ENCODE results near the gene GPATCH11.

Gene GPATCH11

DNA sequence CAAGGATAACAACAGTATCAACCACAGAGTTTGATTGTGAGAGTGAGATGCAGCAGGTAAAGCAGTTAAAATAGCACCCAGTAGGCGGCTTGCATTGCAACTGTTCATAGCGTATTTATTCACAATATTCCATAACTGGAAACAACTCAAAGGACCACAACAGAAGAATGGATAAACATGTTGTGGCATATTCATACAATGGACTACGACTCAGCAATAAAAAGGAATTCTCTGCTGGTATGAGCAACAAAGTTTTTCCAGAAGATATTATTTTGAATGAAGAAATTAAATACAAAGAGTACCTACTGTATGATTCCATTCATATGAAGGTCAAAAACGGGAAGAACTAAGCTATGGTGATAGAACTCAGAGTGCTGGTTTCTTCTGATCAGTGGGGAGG is 25.2 kb downstream of the GPATCH11 start:
- no peak for DNase-seq (ENCODE audit: low spot score)

DNA sequence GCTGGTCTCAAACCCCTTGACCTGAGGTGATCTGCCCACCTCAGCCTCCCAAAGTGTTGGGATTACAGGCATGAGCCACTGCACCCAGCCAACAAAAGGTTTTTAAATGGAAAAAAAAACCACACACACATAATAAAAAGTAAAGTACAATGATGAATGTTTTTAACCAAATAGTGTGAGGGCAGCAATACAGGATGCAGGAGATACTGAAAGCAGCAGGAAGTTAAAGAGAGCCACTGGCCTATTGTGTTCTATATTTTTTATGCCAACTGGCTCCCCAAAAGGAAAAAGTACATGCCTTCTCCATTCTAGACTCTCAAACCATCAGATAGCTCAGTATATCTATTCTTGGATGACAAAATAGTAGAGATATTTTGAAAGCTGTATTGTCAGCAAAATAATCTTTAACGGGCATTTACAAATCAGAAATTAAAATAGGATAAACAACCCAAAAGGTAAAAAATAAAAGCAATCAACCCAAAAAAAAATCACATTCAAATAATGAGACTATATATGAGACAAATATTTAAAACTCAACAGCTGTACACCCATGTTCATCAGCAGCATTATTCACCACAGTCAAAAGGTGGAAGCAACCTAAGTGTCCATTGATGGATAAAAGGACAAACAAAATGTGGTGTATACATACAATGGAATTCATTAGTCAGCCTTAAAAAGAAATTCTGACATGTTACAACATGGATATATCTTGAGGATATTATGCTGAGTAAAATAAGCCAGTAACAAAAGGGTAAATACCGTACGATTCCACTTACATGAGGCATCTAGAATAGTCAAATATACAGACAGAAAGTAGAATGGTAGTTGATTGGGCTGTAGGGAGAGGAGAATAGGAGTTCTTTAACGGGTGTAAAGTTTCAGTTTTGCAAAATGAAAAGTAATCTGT is 26.2 kb downstream of the GPATCH11 start:
- DNase-seq (ENCODE audit: low spot score): no peak

DNA sequence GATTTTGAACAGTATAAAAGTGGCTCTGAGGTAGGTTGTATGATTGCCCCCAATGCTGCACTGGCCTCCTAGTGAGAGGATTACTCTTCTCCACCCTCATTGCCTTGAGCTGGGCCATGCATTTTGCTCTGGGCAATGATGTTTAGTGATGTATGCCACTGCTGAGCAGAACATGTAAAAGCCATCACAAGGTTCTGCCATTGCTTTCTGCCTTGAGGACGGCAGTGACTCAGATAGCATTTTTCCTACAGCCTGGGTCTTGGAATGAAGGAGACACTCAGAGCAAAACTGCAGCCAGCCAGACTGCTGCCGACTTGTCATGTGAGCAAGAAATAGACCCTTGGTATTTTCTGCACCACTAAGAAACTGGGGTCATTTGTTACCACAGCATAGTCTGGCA is 27.6 kb downstream of the GPATCH11 start:
- DNase-seq (ENCODE audit: low spot score): no peak

DNA sequence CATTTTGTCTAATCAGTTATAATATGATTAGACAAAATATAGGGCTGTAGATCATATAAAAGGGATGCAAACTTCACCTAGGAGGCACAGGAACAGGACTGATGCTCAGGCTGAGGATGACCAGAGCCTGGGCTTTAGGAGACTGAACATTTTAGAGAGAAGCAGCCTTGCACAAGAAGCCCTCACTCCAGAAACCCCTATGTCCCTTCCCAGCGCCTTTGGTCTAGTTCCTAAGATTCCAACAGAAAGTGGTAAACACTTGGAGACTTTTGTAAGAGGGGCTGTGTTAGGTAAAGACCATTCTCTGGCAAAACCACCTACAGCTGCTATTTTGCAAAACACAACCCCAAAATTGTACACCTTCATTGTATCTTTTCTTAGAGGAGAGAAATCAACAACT is 33.2 kb downstream of the GPATCH11 start:
- DNase-seq (ENCODE audit: low spot score): no peak

DNA sequence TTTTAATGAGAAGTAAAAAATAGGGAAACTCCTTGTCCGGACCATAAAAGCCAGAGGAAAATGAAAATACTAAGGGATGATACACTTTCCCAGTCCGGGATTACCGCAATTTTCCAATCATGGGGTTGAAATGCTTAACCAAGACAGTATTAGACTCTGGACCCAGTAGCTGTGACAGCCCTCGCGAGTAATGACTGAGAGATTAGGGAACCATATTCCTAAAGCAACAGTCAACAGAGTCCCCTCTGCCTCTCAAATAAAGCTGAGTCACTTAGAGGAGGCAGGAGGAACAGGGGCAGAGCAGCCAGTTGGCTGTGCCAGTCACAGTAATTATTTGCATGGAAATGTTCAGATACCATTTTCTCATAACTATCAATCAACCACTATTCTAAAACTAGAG is 34.8 kb downstream of the GPATCH11 start:
- DNase-seq (ENCODE audit: low spot score): no peak

DNA sequence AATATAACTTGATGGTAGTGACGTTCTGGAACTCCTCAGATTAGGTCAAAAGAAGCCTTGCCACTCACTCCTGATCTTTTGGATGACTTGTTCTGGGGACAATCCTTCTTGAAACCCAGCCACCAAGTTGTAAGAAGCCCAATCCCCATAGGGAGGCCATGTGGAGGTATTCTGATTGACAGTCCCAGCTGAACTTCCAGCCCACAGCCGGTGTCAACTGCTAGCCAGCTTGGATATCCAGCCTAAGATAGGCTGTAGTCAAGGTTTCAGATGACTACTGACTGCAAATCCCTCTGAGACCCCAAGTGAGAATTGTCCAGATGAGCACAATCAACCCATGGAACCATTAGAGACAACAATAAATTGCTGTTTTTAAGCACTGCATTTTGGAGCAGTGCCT is 41.1 kb downstream of the GPATCH11 start:
- no peak for DNase-seq (ENCODE audit: low spot score)

DNA sequence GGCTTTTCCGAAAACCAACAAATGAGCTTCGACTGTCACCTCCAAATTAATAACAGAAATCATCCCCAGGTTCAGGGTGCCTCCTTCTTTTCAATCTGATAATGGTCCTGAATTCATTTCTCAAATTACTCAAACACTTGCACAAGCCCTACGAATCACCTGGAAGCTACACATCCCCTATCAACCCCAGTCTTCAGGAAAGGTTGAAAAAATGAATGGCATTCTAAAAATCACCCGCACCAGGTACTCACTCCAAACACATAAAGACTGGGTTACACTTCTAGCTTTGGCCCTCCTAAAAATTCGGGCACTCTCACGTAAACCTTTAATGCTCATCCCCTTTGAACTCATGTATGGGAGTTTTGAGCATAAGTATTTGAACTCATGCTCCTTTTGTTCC is 48.6 kb downstream of the GPATCH11 start:
- DNase-seq (ENCODE audit: low spot score): no peak

DNA sequence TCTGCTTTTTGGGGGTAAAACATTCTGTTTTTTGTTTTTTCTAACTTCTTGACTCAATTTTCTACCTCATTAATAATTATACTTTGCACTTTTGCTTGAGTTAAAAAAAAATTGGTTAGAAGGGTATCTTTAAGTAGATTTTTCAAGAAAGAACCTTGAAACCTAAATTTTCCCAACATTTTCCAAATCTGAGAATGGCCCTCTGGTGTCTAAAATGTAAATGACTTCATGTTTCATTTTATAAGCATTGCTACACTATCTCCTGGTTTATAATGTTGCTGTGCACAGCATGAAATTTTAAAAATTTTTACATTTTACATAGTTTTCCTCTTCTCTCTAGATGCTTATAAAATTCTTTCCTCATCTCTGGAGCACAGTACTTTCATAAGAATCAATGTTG is 58.2 kb downstream of the GPATCH11 start:
- no peak for DNase-seq (ENCODE audit: low spot score)

DNA sequence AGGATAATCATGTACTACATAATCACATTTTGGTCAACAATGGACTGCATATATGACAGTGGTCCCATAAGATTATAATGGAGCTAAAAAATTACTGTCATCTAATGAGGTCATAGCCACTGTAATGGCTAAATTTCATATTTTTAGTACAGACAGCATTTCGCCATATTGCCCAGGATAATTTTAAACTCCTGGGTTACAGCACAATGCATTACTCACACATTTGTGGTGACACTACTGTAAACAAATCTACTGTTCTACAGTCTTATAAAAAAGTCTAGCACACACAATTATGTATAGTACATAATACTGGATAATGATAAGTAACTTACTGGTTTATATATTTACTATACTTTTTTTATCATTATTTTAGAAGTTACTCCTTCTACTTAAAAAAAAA is 59.7 kb downstream of the GPATCH11 start:
- DNase-seq (ENCODE audit: low spot score): no peak

DNA sequence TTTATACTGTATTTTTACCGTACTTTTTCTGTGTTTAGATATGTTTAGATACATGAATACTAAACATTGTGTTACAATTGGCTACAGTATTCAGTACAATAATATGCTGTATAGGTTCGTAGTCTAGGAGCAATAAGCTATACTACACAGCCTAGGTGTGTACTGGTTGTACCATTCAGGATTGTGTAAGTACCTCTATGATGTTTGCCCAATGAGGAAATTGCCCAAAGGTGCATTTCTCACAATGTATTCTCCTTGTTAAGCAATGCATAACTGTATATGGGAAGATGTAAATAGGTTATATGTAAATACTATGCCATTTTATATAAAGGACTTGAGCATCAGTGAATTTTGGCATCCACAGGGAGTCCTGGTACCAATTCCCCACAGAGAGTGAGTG is 61.7 kb downstream of the GPATCH11 start:
- DNase-seq (ENCODE audit: low spot score): no peak

DNA sequence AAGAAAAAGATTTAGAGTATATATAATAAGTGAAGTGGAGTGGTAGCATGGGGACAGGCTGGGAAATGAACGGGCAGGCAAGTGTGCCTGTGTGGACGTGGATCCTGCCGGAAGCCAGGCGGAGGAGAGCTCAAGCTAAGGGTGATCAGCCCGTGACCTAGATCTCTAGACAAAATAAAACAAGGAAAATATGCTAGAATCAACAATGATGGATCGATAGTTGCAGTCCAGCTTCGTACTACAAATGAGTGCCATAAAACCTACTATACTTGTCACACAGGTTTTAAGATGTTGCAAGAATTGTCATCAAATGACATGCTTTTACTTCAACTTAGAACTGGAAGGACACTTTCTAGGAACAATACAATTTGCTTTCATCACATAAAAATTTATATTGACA is 64.0 kb downstream of the GPATCH11 start:
- no peak for DNase-seq (ENCODE audit: low spot score)
